Activated T-helper 2 cell treated with anti-CD3 and anti-CD28 coated beads, Interferon-gamma antibody, Interleukin-2, Interleukin-4, amounts not matched to agents 10 μg/mL and 5 μg/mL and 100 μg/mL, durations not matched to agents 14 hours and 24 hours and 36 hours (primary cell): ENCODE results near the gene WSCD2. TPM values are rescaled to one million over a fixed set of nuclear protein-coding genes. Genes with fewer than 3 reads are reported as not detected.

Source experiments
- DNase-seq: peaks from one replicate; pipeline ENCODE4 v3.0.0; 2021; ENCODE audit warnings: low spot score
- H3K27ac Mint-ChIP-seq: one replicate; pipeline ENCODE4 v1.8.0; 2021; ENCODE audit warnings: mixed read lengths
- H3K27me3 Mint-ChIP-seq: one replicate; pipeline ENCODE4 v1.8.0; 2021; ENCODE audit warnings: low read depth, mixed read lengths
- H3K36me3 Mint-ChIP-seq: one replicate; pipeline ENCODE4 v1.8.0; 2021; ENCODE audit warnings: low read depth, mixed read lengths
- H3K4me1 Mint-ChIP-seq: one replicate; pipeline ENCODE4 v1.8.0; 2021; ENCODE audit warnings: low read depth, mixed read lengths
- H3K4me3 Mint-ChIP-seq: one replicate; pipeline ENCODE4 v1.8.0; 2021; ENCODE audit warnings: low read depth, mild to moderate bottlenecking, moderate library complexity, mixed read lengths
- H3K9me3 Mint-ChIP-seq: one replicate; pipeline ENCODE4 v1.8.0; 2021; ENCODE audit warnings: mixed read lengths
- intact Hi-C: fragments of 100-400 bp; cut with micrococcal nuclease; formaldehyde crosslinking; loops from one replicate; pipeline ENCODE4 v1.15.1; 2023
- total RNA-seq: library from RNA; stranded (reverse); gene quantifications from 2 replicates; pipeline ENCODE4 v1.2.3, GENCODE V29; 2022

WSCD2 gene
- total RNA-seq, 1 donor from 2014 or later: not detected

- no peak overlapping the region for H3K27ac Mint-ChIP-seq
- no peak overlapping the region for H3K4me3 Mint-ChIP-seq
- peaks cover 16% of the 10 kb centered on the region for H3K27me3 Mint-ChIP-seq
- no peak for DNase-seq
- intact Hi-C loops: no loop called here
- no peaks in the 10 kb centered on the region for H3K36me3 Mint-ChIP-seq
- H3K9me3 Mint-ChIP-seq: no peaks in the 10 kb centered on the region
- peaks cover 8% of the 10 kb centered on the region for H3K4me1 Mint-ChIP-seq
Observed at GRCh38 chr12:108123402-108123801, 5.7 kb upstream of the WSCD2 start.

GRCh38 chr12:108125073-108125472 is 4.0 kb upstream of the WSCD2 start:
- H3K27me3 Mint-ChIP-seq: peaks cover 24% of the 10 kb centered on the region
- intact Hi-C loops: no loop called here
- no peak overlapping the region for H3K27ac Mint-ChIP-seq

GRCh38 chr12:108126212-108126611 is 2.9 kb upstream of the WSCD2 start:
- no peaks in the 10 kb centered on the region for H3K9me3 Mint-ChIP-seq
- DNase-seq: no peak
- intact Hi-C loops: no loop called here
- no peaks in the 10 kb centered on the region for H3K36me3 Mint-ChIP-seq
- peaks cover 31% of the 10 kb centered on the region for H3K27me3 Mint-ChIP-seq
- H3K27ac Mint-ChIP-seq: no peak overlapping the region
- H3K4me1 Mint-ChIP-seq: peaks cover 1% of the 10 kb centered on the region
- no peak overlapping the region for H3K4me3 Mint-ChIP-seq

More at GRCh38 chr12:108125073-108125472, 4.0 kb upstream of the WSCD2 start:
- Mint-ChIP-seq H3K36me3 (no peaks in the 10 kb centered on the region), H3K4me1 (peaks cover 1% of the 10 kb centered on the region), H3K9me3 (no peaks in the 10 kb centered on the region), H3K4me3 (no peak overlapping the region)
- no peak for DNase-seq

GRCh38 chr12:108126990-108127501 is 2.0 kb upstream of the WSCD2 start:
- Mint-ChIP-seq H3K9me3 (no peaks in the 10 kb centered on the region), H3K4me3 (no peak overlapping the region), H3K27ac (no peak overlapping the region), H3K4me1 (peaks cover 1% of the 10 kb centered on the region), H3K27me3 (peaks cover 37% of the 10 kb centered on the region), H3K36me3 (no peaks in the 10 kb centered on the region)
- intact Hi-C loops: no loop called here
- DNase-seq: no peak

- no peaks in the 10 kb centered on the region for H3K36me3 Mint-ChIP-seq
- DNase-seq: no peak
- H3K27me3 Mint-ChIP-seq: peaks cover 41% of the 10 kb centered on the region
- H3K4me1 Mint-ChIP-seq: peaks cover 1% of the 10 kb centered on the region
- H3K9me3 Mint-ChIP-seq: no peaks in the 10 kb centered on the region
- H3K4me3 Mint-ChIP-seq: no peak overlapping the region
- intact Hi-C loops: no loop called here
- H3K27ac Mint-ChIP-seq: no peak overlapping the region
Observed at GRCh38 chr12:108127654-108128053, 1.4 kb upstream of the WSCD2 start.

- no peaks in the 10 kb centered on the region for H3K36me3 Mint-ChIP-seq
- no peak overlapping the region for H3K4me3 Mint-ChIP-seq
Observed at GRCh38 chr12:108128221-108129016, 669 bp upstream of the WSCD2 start.

GRCh38 chr12:108131035-108131434 is 1.9 kb downstream of the WSCD2 start:
- H3K4me3 Mint-ChIP-seq: no peak overlapping the region
- DNase-seq: no peak
- H3K27ac Mint-ChIP-seq: no peak overlapping the region
- H3K27me3 Mint-ChIP-seq: peaks cover 44% of the 10 kb centered on the region
- no peaks in the 10 kb centered on the region for H3K36me3 Mint-ChIP-seq
- no peaks in the 10 kb centered on the region for H3K9me3 Mint-ChIP-seq
- intact Hi-C loops: no loop called here
- peaks cover 1% of the 10 kb centered on the region for H3K4me1 Mint-ChIP-seq

More at GRCh38 chr12:108128221-108129016, 669 bp upstream of the WSCD2 start:
- H3K9me3 Mint-ChIP-seq: no peaks in the 10 kb centered on the region
- intact Hi-C loops: no loop called here
- H3K27ac Mint-ChIP-seq: no peak overlapping the region
- peaks cover 1% of the 10 kb centered on the region for H3K4me1 Mint-ChIP-seq
- peaks cover 44% of the 10 kb centered on the region for H3K27me3 Mint-ChIP-seq
- DNase-seq: no peak

GRCh38 chr12:108131657-108132126 is 2.6 kb downstream of the WSCD2 start:
- Mint-ChIP-seq H3K27me3 (peaks cover 44% of the 10 kb centered on the region), H3K36me3 (no peaks in the 10 kb centered on the region), H3K4me1 (peaks cover 1% of the 10 kb centered on the region), H3K27ac (no peak overlapping the region), H3K4me3 (no peak overlapping the region), H3K9me3 (no peaks in the 10 kb centered on the region)
- intact Hi-C loops: no loop called here
- no peak for DNase-seq

- no peaks in the 10 kb centered on the region for H3K4me1 Mint-ChIP-seq
- no peak overlapping the region for H3K27ac Mint-ChIP-seq
- H3K9me3 Mint-ChIP-seq: no peaks in the 10 kb centered on the region
- no peak for DNase-seq
- H3K36me3 Mint-ChIP-seq: no peaks in the 10 kb centered on the region
- intact Hi-C loops: no loop called here
- H3K4me3 Mint-ChIP-seq: no peak overlapping the region
- H3K27me3 Mint-ChIP-seq: peaks cover 27% of the 10 kb centered on the region
Observed at GRCh38 chr12:108133482-108133881, 4.4 kb downstream of the WSCD2 start.

GRCh38 chr12:108134744-108135143 is 5.7 kb downstream of the WSCD2 start:
- H3K27ac Mint-ChIP-seq: no peak overlapping the region
- H3K36me3 Mint-ChIP-seq: no peaks in the 10 kb centered on the region
- no peaks in the 10 kb centered on the region for H3K9me3 Mint-ChIP-seq
- intact Hi-C loops: no loop called here
- H3K27me3 Mint-ChIP-seq: peaks cover 22% of the 10 kb centered on the region
- H3K4me1 Mint-ChIP-seq: no peaks in the 10 kb centered on the region
- H3K4me3 Mint-ChIP-seq: no peak overlapping the region
- DNase-seq: no peak

GRCh38 chr12:108135627-108136026 is 6.5 kb downstream of the WSCD2 start:
- Mint-ChIP-seq H3K4me3 (no peak overlapping the region), H3K36me3 (no peaks in the 10 kb centered on the region), H3K9me3 (no peaks in the 10 kb centered on the region), H3K27me3 (peaks cover 17% of the 10 kb centered on the region), H3K27ac (no peak overlapping the region), H3K4me1 (no peaks in the 10 kb centered on the region)
- intact Hi-C loops: no loop called here
- DNase-seq: no peak

GRCh38 chr12:108136697-108137096 is 7.6 kb downstream of the WSCD2 start:
- H3K4me3 Mint-ChIP-seq: no peak overlapping the region
- no peaks in the 10 kb centered on the region for H3K9me3 Mint-ChIP-seq
- H3K4me1 Mint-ChIP-seq: no peaks in the 10 kb centered on the region
- no peak overlapping the region for H3K27ac Mint-ChIP-seq
- DNase-seq: no peak
- intact Hi-C loops: no loop called here
- peaks cover 9% of the 10 kb centered on the region for H3K27me3 Mint-ChIP-seq
- H3K36me3 Mint-ChIP-seq: no peaks in the 10 kb centered on the region

GRCh38 chr12:108139454-108139853 is 10.4 kb downstream of the WSCD2 start:
- H3K27me3 Mint-ChIP-seq: peaks cover 3% of the 10 kb centered on the region
- H3K27ac Mint-ChIP-seq: no peak overlapping the region
- H3K9me3 Mint-ChIP-seq: no peaks in the 10 kb centered on the region
- H3K4me3 Mint-ChIP-seq: no peak overlapping the region
- no peak for DNase-seq
- H3K4me1 Mint-ChIP-seq: no peaks in the 10 kb centered on the region
- intact Hi-C loops: no loop called here
- no peaks in the 10 kb centered on the region for H3K36me3 Mint-ChIP-seq
